Loucy (cell line): ENCODE data around the gene CLCNKB.
A peak's percentile ranks its signal among the peaks of the same experiment; 100 is the strongest.

Experiments used
- H2AFZ ChIP-seq: fragments of 200-600 bp; sonication (generic); 2 replicates; pipeline ENCODE4 v1.6.0; 2016; ENCODE audit warnings: antibody characterized with exemption, mild to moderate bottlenecking, low read length, moderate library complexity
- H3F3A ChIP-seq: fragments of 200-600 bp; 2 replicates; pipeline ENCODE4 v1.6.0; 2016; ENCODE audit warnings: antibody characterized with exemption, low read depth, mild to moderate bottlenecking
- H3K27me3 ChIP-seq: fragments of 200-600 bp; sonication (generic); 2 replicates; pipeline ENCODE4 v1.6.1; 2014; ENCODE audit warnings: low read length, mild to moderate bottlenecking; ENCODE audit not compliant: insufficient read depth, poor library complexity, severe bottlenecking
- H3K36me3 ChIP-seq: fragments of 200-600 bp; sonication (generic); 2 replicates; pipeline ENCODE4 v1.6.1; 2016; ENCODE audit warnings: low read length; ENCODE audit not compliant: insufficient read depth
- H3K4me1 ChIP-seq: fragments of 200-600 bp; sonication (generic); 2 replicates; pipeline ENCODE4 v1.5.1; 2014; ENCODE audit warnings: low read length, mild to moderate bottlenecking; ENCODE audit not compliant: insufficient read depth, poor library complexity, severe bottlenecking
- H3K4me2 ChIP-seq: fragments of 200-600 bp; sonication (generic); 2 replicates; pipeline ENCODE4 v1.6.0; 2014; ENCODE audit warnings: antibody characterized with exemption, low read length, low read depth, mild to moderate bottlenecking; ENCODE audit not compliant: poor library complexity, severe bottlenecking
- H3K4me3 ChIP-seq: fragments of 200-600 bp; sonication (generic); 2 replicates; pipeline ENCODE4 v1.5.1; 2014; ENCODE audit warnings: low read length, mild to moderate bottlenecking, mixed read lengths; ENCODE audit not compliant: poor library complexity, severe bottlenecking
- H3K79me2 ChIP-seq: fragments of 200-600 bp; sonication (generic); 2 replicates; pipeline ENCODE4 v1.6.1; 2014; ENCODE audit warnings: low read length; ENCODE audit not compliant: insufficient read depth
- H3K9ac ChIP-seq: fragments of 200-600 bp; sonication (generic); 2 replicates; pipeline ENCODE4 v1.6.0; 2014; ENCODE audit warnings: mild to moderate bottlenecking, low read depth, low read length, moderate library complexity; ENCODE audit not compliant: poor library complexity, severe bottlenecking
- H3K9me2 ChIP-seq: fragments of 200-600 bp; sonication (generic); replicated peaks from 2 replicates; pipeline ENCODE4 v1.6.1; 2016; ENCODE audit warnings: low read depth, low read length, mixed read lengths
- H3K9me3 ChIP-seq: fragments of 200-600 bp; sonication (generic); 2 replicates; pipeline ENCODE4 v1.6.1; 2014; ENCODE audit warnings: mild to moderate bottlenecking, antibody characterized with exemption, low read length, low read depth; ENCODE audit not compliant: insufficient read depth
- H4K20me1 ChIP-seq: fragments of 200-600 bp; sonication (generic); 2 replicates; pipeline ENCODE4 v1.6.0; 2014; ENCODE audit warnings: antibody characterized with exemption, low read length, mild to moderate bottlenecking; ENCODE audit not compliant: insufficient read depth, poor library complexity, severe bottlenecking
- EZH2phosphoT487 ChIP-seq: fragments of 200-600 bp; IDR thresholded peaks from 2 replicates; pipeline ENCODE4 v1.6.1; 2018; ENCODE audit warnings: antibody characterized with exemption, mild to moderate bottlenecking, moderate library complexity, borderline replicate concordance
- TF ChIP-seq, protein P1 (sequence below): fragments of 200-600 bp; sonication (generic); conservative IDR thresholded peaks from 2 replicates; pipeline ENCODE4 v1.5.1; 2014; ENCODE audit warnings: mild to moderate bottlenecking, antibody characterized with exemption, low read length

Gene CLCNKB

DNA sequence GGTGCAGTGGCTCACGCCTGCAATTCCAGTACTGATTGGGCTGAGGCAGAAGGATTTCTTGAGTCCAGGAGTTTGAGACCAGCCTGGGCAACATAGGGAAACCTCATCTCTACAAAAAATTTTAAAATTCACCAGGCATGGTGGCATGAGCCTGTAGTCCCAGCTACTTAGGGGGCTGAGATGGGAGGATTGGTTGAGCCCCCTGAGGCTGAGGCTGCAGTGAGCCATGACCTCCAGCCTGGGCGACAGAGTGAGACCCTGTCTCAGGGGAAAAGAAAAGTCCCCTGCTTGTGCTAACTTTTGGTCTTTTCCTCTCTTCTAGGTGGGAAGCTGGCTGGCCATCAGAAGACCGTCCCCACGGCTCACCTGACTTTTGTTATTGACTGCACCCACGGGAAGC, 38.0 kb upstream of the CLCNKB start:
- no peak overlapping the region for H3K4me2 ChIP-seq
- TF ChIP-seq EZH2phosphoT487 = no peak
- TF ChIP-seq, protein P1, sequence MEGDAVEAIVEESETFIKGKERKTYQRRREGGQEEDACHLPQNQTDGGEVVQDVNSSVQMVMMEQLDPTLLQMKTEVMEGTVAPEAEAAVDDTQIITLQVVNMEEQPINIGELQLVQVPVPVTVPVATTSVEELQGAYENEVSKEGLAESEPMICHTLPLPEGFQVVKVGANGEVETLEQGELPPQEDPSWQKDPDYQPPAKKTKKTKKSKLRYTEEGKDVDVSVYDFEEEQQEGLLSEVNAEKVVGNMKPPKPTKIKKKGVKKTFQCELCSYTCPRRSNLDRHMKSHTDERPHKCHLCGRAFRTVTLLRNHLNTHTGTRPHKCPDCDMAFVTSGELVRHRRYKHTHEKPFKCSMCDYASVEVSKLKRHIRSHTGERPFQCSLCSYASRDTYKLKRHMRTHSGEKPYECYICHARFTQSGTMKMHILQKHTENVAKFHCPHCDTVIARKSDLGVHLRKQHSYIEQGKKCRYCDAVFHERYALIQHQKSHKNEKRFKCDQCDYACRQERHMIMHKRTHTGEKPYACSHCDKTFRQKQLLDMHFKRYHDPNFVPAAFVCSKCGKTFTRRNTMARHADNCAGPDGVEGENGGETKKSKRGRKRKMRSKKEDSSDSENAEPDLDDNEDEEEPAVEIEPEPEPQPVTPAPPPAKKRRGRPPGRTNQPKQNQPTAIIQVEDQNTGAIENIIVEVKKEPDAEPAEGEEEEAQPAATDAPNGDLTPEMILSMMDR = no peak
- H3K79me2 ChIP-seq = no peaks in the 10 kb centered on the region
- H3F3A ChIP-seq = no peaks in the 10 kb centered on the region
- no peaks in the 10 kb centered on the region for H3K36me3 ChIP-seq
- H2AFZ ChIP-seq = no peak overlapping the region
- no peak overlapping the region for H3K9ac ChIP-seq
- no peak overlapping the region for H3K4me3 ChIP-seq
- no peaks in the 10 kb centered on the region for H4K20me1 ChIP-seq
- no peaks in the 10 kb centered on the region for H3K4me1 ChIP-seq
- no peaks in the 10 kb centered on the region for H3K27me3 ChIP-seq
- no peaks in the 10 kb centered on the region for H3K9me2 ChIP-seq
- no peaks in the 10 kb centered on the region for H3K9me3 ChIP-seq

DNA sequence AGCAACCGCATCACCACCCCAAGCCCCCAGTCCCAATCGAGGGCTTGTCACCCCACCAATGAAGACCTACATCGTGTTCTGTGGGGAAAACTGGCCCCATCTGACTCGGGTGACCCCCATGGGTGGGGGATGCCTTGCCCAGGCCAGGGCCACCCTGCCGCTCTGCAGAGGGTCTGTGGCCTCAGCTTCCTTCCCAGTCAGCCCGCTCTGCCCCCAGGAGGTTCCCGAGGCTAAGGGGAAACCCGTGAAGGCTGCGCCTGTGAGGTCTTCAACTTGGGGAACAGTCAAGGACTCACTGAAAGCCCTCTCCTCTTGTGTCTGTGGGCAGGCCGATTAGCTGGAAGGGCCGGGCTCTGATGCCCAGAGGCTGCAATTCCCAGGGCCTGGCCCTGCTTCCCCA, 37.6 kb upstream of the CLCNKB start:
- Histone ChIP-seq H3K4me1 (no peaks in the 10 kb centered on the region), H3K9me2 (no peaks in the 10 kb centered on the region), H3K9ac (no peak overlapping the region), H3K9me3 (no peaks in the 10 kb centered on the region), H3K36me3 (no peaks in the 10 kb centered on the region), H4K20me1 (no peaks in the 10 kb centered on the region), H3K79me2 (no peaks in the 10 kb centered on the region), H3K4me3 (no peak overlapping the region), H3F3A (no peaks in the 10 kb centered on the region), H3K27me3 (no peaks in the 10 kb centered on the region), H2AFZ (no peak overlapping the region), H3K4me2 (no peak overlapping the region)
- TF ChIP-seq EZH2phosphoT487 = no peak
- TF ChIP-seq, protein P1 = no peak

GRCh38 chr1:16006552-16007485, 36.8 kb upstream of the CLCNKB start:
- TF ChIP-seq, protein P1 = 0 out of 2 replicates have a peak, but pooled peaks have one; percentile 20
- TF ChIP-seq EZH2phosphoT487 = no peak
- Histone ChIP-seq H3F3A (no peaks in the 10 kb centered on the region), H3K27me3 (no peaks in the 10 kb centered on the region), H3K9me3 (no peaks in the 10 kb centered on the region), H3K9ac (no peak overlapping the region), H3K36me3 (no peaks in the 10 kb centered on the region), H2AFZ (no peak overlapping the region), H3K4me1 (no peaks in the 10 kb centered on the region), H3K9me2 (no peaks in the 10 kb centered on the region), H4K20me1 (no peaks in the 10 kb centered on the region), H3K79me2 (no peaks in the 10 kb centered on the region), H3K4me2 (no peak overlapping the region), H3K4me3 (no peak overlapping the region)
